Common myeloid progenitor, CD34-positive (primary cell): ENCODE results near the gene SORL1.
"Not testable (repeated sequence)": the region's sequence is repeated elsewhere in the genome, so short reads cannot be mapped to it uniquely, and the experiment has no call there.

Source experiments
- CTCF ChIA-PET: fragments of 350-600 bp; sonication (Branson Sonifier 250); formaldehyde crosslinking; loops from one replicate; lab custom pipeline; 2021; ENCODE audit warnings: antibody characterized with exemption; lab: Charles Lee
- POLR2A ChIA-PET: fragments of 350-600 bp; sonication (Branson Sonifier 250); formaldehyde crosslinking; loops from one replicate; lab custom pipeline; 2021; ENCODE audit warnings: antibody characterized with exemption; lab: Charles Lee
- DNase-seq, 3 donors: peaks; one replicate each; pipeline versions ENCODE4 v3.0.0 to v3.0.0-alpha.2; 2013
- H3K27ac ChIP-seq, 2 experiments: 1 replicate in 1 of 2; 2 replicates in 1 of 2; pipeline ENCODE4 v1.7.0; 2013; ENCODE audit warnings: inconsistent platforms in 2 of 2, low read length in 2 of 2, mild to moderate bottlenecking in 2 of 2, low read depth in 1 of 2, moderate library complexity in 1 of 2; ENCODE audit not compliant: severe bottlenecking in 2 of 2, insufficient read depth in 1 of 2, poor library complexity in 1 of 2
- H3K27me3 ChIP-seq, 5 experiments: replicated peaks in 2 of 5; 1 replicate in 3 of 5; 2 replicates in 2 of 5; pipeline versions ENCODE4 v1.6.1 to v1.7.0; 2013; ENCODE audit warnings: low read length in 4 of 5, mild to moderate bottlenecking in 2 of 5, moderate library complexity in 2 of 5, inconsistent platforms in 1 of 5; ENCODE audit not compliant: insufficient read depth in 5 of 5, control insufficient read depth in 4 of 5
- H3K36me3 ChIP-seq, 4 experiments: 1 replicate in 2 of 4; 2 replicates in 2 of 4; pipeline versions ENCODE4 v1.6.1 to v1.7.0; 2013; ENCODE audit warnings: low read length in 3 of 4, control low read depth in 1 of 4, mild to moderate bottlenecking in 1 of 4; ENCODE audit not compliant: control insufficient read depth in 4 of 4, insufficient read depth in 4 of 4
- H3K4me1 ChIP-seq, 4 experiments: 1 replicate in 3 of 4; 2 replicates in 1 of 4; pipeline versions ENCODE4 v1.6.1 to v1.7.1; 2013; ENCODE audit warnings: low read length in 3 of 4, mild to moderate bottlenecking in 3 of 4, control low read depth in 1 of 4, inconsistent platforms in 1 of 4, moderate library complexity in 1 of 4; ENCODE audit not compliant: control insufficient read depth in 4 of 4, insufficient read depth in 4 of 4; ENCODE audit errors: control extremely low read depth in 1 of 4
- H3K4me3 ChIP-seq, 7 experiments: 1 replicate in 4 of 7; 2 replicates in 3 of 7; pipeline versions ENCODE4 v1.5.1 to v1.7.0; 2013; ENCODE audit warnings: mild to moderate bottlenecking in 7 of 7, low read length in 6 of 7, moderate library complexity in 6 of 7, inconsistent platforms in 2 of 7, low read depth in 2 of 7, control low read depth in 1 of 7; ENCODE audit not compliant: insufficient read depth in 4 of 7, control insufficient read depth in 1 of 7; ENCODE audit errors: extremely low read depth in 1 of 7
- H3K9me3 ChIP-seq, 5 experiments: 1 replicate in 4 of 5; 2 replicates in 1 of 5; pipeline versions ENCODE4 v1.6.1 to v1.7.1; 2013; ENCODE audit warnings: low read length in 4 of 5, mild to moderate bottlenecking in 2 of 5, inconsistent platforms in 1 of 5, low read depth in 1 of 5, moderate library complexity in 1 of 5; ENCODE audit not compliant: control insufficient read depth in 4 of 5, insufficient read depth in 2 of 5; ENCODE audit errors: control extremely low read depth in 1 of 5
- WGBS: methylation state at CpG from one replicate; pipeline ENCODE4 v1.1.5; 2013; ENCODE audit not compliant: insufficient coverage; 5-methylcytosine and 5-hydroxymethylcytosine counted together

The SORL1 gene

DNA sequence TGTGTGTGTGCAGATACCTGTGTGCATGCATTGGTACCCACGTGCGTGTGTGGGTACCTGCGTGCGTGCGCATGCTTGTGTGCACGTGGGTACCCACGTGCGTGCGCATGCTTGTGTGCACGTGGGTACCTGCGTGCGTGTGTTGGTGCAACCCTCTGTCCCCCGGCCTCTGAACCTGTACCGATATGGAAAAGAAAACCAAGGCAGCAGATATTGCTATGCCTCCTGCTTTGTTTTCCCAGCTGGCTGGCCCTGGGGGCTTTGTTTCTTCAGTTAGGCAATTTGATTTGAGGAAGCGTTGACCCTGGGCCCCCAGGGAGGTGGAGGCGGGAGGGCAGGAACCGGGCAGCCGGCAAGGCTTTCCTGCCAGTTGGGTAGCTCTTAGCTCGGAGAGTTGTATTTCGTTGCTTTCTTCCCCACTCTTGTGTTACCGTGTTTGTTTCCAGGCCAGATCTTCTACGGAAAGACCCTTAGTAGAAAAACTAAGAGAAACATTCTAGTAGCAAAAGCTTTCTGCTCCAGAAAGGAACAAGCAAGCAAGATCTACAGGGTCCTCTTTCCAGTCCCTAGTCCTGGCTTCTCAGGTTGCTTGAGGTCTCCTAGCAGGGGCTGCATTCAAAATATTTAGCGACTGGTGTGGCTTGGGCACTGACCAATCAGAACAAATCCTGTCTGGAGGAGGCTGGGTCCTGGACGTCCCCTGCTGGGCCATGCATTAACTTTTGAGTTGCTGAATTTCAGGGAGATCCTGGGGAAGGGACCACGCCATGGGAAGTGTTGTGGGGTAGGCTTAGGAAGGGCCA lies 27.0 kb downstream of the SORL1 start:
- no peak for DNase-seq
- CTCF ChIA-PET = interaction anchor here (1.0 to 3.1 kb wide), 4 partner anchors 12 to 49 kb away, joined by 3 to 16 read pairs (median 10); no protein-coding TSS in a partner anchor
- Histone ChIP-seq H3K9me3 (no peaks in the 10 kb centered on the region), H3K27me3 (no peaks in the 10 kb centered on the region), H3K4me3 (peak overlapping the region in 4 of 7 experiments; percentile 21 to 34 (median 24)), H3K27ac (peak overlapping the region; percentile 10 to 59), H3K36me3 (peaks cover 0 to 23% (median 8%) of the 10 kb centered on the region in 4 experiments), H3K4me1 (peaks cover 25 to 57% (median 56%) of the 10 kb centered on the region in 4 experiments)
- POLR2A ChIA-PET = interaction anchor here (0.6 kb wide), 1 partner anchor 16 kb away, joined by 3 read pairs; no protein-coding TSS in a partner anchor
- 38% methylated on average over 22 of the region's 25 CpGs for WGBS

DNA sequence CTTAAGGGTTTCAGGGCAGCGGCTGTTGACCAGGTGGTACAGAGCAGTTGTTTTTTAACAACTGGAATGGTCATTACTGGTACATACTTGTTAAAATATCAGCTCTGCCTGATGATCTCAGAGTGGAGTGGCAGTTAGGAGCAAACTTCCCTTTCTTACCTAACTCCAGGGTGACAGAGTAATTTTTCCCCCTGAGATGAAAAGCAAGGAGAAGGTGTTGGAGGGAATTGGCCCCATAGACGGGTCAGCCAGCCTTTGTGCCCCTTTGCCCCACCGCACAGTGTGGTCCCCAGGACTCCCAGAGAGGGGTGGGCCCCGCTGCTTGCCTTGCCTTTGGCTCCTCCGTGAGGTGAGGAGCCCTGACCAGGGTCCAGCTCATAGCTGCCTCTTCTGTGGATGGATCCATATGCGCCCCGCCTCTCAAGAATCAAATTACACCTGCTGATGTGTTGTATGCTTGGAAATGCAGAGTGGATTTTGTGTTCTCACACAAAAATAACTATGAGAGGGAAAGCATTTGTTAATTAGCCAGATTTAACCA lies 27.7 kb downstream of the SORL1 start:
- no peaks in the 10 kb centered on the region for H3K27me3 ChIP-seq
- ChIA-PET CTCF (interaction anchor here (1.0 to 3.1 kb wide), 4 partner anchors 13 to 50 kb away, joined by 3 to 16 read pairs (median 10); no protein-coding TSS in a partner anchor), POLR2A (interaction anchor here (0.6 kb wide), 1 partner anchor 17 kb away, joined by 3 read pairs; no protein-coding TSS in a partner anchor)
- H3K27ac ChIP-seq = peak overlapping the region in 1 of 2 experiments; percentile 59
- peaks cover 0 to 21% (median 8%) of the 10 kb centered on the region in 4 experiments for H3K36me3 ChIP-seq
- no peak for DNase-seq
- peaks cover 25 to 62% (median 60%) of the 10 kb centered on the region in 4 experiments for H3K4me1 ChIP-seq
- WGBS = 67% methylated on average over 4 of the region's 7 CpGs
- H3K4me3 ChIP-seq = peak overlapping the region in 2 of 7 experiments; percentile 21 to 24
- H3K9me3 ChIP-seq = no peaks in the 10 kb centered on the region

DNA sequence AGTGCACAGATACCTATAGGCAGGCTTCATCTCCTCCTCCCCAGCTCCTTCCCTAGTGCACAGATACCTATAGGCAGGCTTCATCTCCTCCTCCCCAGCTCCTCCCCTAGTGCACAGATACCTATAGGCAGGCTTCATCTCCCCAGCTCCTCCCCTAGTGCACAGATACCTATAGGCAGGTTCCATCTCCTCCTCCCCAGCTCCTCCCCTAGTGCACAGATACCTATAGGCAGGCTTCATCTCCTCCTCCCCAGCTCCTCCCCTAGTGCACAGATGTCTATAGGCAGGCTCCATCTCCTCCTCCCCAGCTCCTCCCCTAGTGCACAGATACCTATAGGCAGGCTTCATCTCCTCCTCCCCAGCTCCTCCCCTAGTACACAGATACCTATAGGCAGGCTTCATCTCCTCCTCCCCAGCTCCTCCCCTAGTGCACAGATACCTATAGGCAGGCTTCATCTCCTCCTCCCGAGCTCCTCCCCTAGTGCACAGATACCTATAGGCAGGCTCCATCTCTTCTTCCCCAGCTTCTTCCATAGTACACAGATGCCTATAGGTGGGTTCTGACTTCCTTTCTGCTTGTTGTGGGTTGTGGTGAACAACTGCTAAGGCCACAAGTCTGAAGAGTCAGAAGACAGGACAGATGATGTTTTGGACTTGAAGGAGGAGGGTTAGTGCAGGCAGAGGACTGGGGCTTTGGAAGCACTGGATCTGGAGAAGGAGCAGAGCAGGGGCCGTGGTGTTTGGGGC lies 29.5 kb downstream of the SORL1 start:
- POLR2A ChIA-PET = interaction anchor here (1.0 to 1.1 kb wide), 2 partner anchors 13 to 27 kb away, joined by 3 to 4 read pairs; no protein-coding TSS in a partner anchor

DNA sequence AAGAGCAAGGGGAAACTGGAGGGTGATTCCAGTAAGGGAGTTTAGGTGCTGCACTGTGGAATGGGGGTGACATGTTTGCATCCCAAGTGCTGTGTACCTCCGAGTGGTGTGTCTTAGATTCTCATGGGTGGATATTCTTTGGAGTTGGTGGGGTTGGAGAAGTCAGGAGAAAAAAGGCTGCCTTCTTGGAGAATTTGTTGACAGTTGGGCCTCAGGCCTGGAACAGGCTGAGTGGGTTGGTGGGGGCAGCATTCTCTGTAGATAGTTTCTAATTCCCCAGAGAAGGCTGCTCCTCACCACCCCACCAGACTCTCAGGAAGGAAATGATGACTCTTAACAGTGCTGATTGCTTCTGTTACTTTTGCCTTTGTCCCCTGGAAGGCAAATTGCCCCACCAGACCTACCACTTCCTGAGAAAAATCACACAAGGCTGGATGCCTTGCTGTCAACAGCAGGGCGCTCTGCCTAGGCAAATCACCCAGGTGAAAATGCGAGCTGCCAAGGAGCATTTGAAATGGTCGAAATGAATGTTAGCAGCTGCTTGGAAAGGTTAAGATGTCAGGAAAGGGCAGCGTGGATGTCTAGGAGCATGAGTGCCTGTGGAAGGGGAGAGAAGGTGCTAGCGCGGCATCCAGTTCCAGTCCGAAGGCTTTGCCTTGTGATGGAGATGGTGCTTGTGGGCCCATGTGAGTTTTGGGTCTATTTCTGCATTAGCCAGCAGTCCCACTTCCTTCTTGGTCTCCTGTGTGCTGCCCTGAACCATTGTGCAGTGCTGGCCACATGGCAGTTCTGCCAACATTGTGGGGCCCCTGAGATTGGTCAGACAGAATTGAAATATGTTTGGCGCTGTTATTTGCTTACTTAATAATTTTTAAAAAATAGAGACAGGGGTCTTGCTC lies 30.4 kb downstream of the SORL1 start:
- H3K27ac ChIP-seq = peak overlapping the region; percentile 52 to 74
- ChIA-PET CTCF (interaction anchor here (1.0 to 2.4 kb wide), 12 partner anchors 11 to 163 kb away, joined by 3 to 12 read pairs (median 6); no protein-coding TSS in a partner anchor), POLR2A (interaction anchor here (0.9 to 1.4 kb wide), 4 partner anchors 14 to 107 kb away, joined by 3 to 6 read pairs (median 4); no protein-coding TSS in a partner anchor)
- peaks cover 25 to 61% (median 61%) of the 10 kb centered on the region in 4 experiments for H3K4me1 ChIP-seq
- DNase-seq = peak; percentile 72 to 94 (median 91)
- no peaks in the 10 kb centered on the region for H3K9me3 ChIP-seq
- peaks cover 10 to 28% (median 19%) of the 10 kb centered on the region in 4 experiments for H3K36me3 ChIP-seq
- no peaks in the 10 kb centered on the region for H3K27me3 ChIP-seq
- WGBS = 49% methylated on average over 8 of the region's 9 CpGs
- peak overlapping the region in 4 of 7 experiments; percentile 2 to 56 (median 44) for H3K4me3 ChIP-seq

More for the DNA sequence above, 29.5 kb downstream of the SORL1 start:
- peak; percentile 56 to 95 (median 92) for DNase-seq
- H3K27me3 ChIP-seq, H3K9me3 ChIP-seq: not testable (repeated sequence)
- H3K36me3 ChIP-seq = peaks cover 4 to 24% (median 12%) of the 10 kb centered on the region in 4 experiments
- peak overlapping the region in 4 of 7 experiments; percentile 2 to 56 (median 46) for H3K4me3 ChIP-seq
- WGBS = 20% methylated on average over 1 of the region's 2 CpGs
- CTCF ChIA-PET = interaction anchor here (1.2 to 3.1 kb wide), 3 partner anchors 14 to 96 kb away, joined by 4 to 16 read pairs (median 15); no protein-coding TSS in a partner anchor
- peaks cover 25 to 61% (median 61%) of the 10 kb centered on the region in 4 experiments for H3K4me1 ChIP-seq
- peak overlapping the region; percentile 51 to 74 for H3K27ac ChIP-seq

DNA sequence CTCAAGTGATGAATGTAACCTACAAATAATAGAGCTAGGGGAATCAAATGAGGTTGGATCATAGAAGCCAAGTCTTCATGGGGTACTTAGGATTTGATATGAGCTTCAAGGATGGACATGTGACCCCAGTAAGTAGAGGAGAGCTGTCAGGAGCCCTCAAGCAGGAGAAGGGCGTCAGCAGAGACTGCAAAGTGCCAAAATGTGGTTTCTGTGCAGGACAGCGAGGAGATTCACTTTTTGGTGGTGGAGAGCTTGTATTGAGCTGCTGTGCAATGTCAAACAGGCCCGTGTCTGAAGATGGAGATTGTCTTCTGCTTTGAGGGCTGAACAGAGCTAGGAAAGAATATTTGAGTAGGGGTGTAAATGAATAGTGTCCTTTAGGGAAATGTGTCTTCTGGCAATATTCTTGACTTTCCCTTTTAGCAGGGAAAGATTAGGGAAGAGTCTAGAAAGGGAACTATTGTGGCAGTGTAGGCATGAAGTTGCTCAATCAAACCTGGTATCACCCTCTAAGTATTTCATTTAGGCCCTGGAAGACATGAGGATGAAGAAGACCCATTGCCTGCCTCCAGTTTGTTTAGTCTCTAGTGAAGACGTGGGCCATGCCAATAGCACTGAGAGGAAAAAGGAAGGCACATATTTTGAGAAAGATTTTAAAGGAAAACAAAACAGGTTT lies 31.8 kb downstream of the SORL1 start:
- H3K4me3 ChIP-seq = no peak overlapping the region
- no peaks in the 10 kb centered on the region for H3K9me3 ChIP-seq
- peak overlapping the region in 1 of 2 experiments; percentile 74 for H3K27ac ChIP-seq
- no peak for DNase-seq
- ChIA-PET POLR2A (interaction anchor here (1.4 kb wide), 1 partner anchor 40 kb away, joined by 6 read pairs; no protein-coding TSS in a partner anchor), CTCF (interaction anchor here (1.2 to 2.4 kb wide), 13 partner anchors 10 to 164 kb away, joined by 3 to 12 read pairs (median 6); no protein-coding TSS in a partner anchor)
- peaks cover 22 to 54% (median 51%) of the 10 kb centered on the region in 4 experiments for H3K4me1 ChIP-seq
- 93% methylated on average over 4 of the region's 4 CpGs for WGBS
- peaks cover 21 to 33% (median 27%) of the 10 kb centered on the region in 4 experiments for H3K36me3 ChIP-seq
- no peaks in the 10 kb centered on the region for H3K27me3 ChIP-seq
